GM12801 (cell line): Measurements from ENCODE around the gene WNK2.

ENCODE experiments used
- TF ChIP-seq, protein P1 (sequence below): IDR thresholded peaks from one replicate; pipeline ENCODE4 v1.5.1; 2011; ENCODE audit warnings: control low read depth; ENCODE audit not compliant: insufficient read length; ENCODE audit errors: extremely low read depth

Gene WNK2

DNA sequence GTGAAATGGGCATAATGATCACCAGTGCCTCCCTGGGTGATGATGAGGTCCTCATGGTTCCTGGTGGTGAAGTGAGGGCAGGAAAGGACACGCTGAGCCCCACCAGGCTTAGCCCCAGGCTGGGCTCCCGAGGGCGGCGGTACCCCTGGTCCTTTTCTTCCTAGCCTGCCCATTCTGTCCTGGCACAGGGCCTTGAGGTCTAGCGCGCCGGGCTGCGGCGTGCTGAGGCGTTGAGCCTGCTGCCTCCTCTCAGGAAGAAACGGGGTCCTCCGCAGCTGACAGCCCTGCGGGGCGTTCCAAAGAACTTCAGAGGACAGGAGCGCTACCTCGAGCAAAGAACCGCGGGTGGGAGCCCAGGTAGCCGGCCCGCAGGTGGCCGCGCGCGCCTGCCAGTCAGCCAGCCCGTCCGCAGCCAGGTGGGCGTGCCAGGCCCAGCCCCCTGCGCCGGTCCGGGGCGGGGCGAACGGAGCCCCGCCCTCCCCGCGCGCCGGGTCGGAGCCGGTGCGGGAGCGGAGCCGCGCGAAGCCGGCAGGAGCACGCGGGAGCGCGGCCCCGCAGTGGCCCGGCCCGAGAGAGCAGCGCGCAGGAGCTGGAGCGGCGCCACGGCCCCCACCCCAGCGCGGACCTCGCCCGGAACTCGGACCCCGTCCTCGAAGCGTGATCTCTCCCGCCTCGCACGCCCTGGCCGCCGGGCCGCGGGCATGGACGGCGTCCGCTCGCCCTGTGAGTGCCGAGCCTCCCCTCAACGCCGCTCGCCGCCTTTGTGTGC is at the start of gene WNK2:
Gene WNK2, plus strand, starts transcription at position 477 of the 769 bp plus-strand sequence. CDS start 791 bp downstream, outside the sequence.
- TF ChIP-seq, protein P1, sequence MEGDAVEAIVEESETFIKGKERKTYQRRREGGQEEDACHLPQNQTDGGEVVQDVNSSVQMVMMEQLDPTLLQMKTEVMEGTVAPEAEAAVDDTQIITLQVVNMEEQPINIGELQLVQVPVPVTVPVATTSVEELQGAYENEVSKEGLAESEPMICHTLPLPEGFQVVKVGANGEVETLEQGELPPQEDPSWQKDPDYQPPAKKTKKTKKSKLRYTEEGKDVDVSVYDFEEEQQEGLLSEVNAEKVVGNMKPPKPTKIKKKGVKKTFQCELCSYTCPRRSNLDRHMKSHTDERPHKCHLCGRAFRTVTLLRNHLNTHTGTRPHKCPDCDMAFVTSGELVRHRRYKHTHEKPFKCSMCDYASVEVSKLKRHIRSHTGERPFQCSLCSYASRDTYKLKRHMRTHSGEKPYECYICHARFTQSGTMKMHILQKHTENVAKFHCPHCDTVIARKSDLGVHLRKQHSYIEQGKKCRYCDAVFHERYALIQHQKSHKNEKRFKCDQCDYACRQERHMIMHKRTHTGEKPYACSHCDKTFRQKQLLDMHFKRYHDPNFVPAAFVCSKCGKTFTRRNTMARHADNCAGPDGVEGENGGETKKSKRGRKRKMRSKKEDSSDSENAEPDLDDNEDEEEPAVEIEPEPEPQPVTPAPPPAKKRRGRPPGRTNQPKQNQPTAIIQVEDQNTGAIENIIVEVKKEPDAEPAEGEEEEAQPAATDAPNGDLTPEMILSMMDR = no peak

DNA sequence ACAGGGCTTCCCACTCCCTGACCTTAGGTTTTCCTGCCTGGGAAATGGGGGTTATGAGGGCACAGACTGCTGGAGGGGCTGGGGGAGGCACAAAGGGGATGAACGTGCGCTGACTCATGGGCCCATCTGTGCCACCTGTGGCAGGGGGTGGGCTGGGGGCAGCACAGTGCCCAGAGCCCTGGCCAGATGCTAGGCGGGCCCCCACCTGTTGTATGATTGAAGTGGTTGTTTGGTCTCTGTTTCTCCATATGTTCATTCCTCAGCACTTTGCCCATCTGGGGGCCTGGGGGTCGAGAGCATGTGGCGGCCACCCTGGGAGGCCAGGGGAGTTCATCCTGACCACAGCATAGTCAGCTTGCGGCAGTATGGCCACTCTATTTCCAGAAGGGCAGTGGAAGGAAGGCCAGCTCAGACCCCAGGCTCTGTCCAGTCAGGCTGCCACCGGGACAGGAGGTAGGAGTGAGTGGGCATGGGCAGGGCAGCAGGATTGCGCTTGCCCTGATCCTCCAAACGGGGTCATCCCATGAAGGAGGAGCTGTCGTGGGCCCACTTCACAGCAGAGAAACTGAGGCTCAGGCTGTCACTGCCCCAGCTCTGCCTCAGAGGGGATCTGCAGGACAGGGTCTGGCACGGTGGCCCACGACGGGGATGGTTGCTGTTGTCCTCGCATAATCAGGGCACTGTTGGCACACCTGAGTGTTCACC is 49.0 kb upstream of the WNK2 start:
- TF ChIP-seq, protein P1 = no peak

DNA sequence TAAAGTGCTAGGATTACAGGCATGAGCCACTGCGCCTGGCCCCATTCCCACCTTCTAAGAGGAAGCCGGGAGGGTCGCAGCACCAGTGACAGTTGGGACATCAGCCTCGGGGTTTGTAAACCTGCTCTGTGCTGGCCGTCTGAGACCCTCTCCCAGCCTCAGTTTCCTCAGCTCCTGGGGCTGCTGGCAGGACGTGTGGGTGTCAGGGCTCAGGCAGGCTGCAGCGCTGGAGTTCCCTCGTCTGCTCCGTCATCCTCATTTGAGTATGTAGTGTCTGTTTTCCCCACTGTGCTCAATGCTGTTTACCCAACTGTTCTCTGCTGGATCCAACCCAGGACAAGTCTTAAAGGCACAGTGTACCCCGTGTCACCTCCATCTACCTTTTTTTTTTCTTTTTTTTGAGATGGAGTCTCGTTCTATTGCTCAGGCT is 47.9 kb upstream of the WNK2 start:
- TF ChIP-seq, protein P1 = no peak

DNA sequence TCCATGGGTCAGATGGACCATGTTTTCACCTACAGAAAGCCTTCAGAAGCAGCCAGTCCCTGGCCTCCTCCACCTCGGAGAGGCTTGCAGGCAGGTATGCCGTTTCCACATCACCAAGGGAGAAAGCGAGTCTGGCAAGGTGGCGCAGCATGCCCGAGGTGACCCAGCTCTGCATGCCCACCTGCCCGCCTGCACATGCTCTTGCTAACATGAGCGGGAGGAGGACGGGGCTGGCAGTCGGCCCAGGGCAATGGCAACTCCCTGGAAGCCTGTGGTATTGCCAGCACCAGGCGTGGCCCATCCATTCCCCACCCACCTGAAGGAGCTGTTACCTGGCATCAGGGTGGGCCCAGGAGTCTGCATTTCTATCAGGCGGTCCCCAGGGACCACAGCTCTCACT is 46.6 kb upstream of the WNK2 start:
- TF ChIP-seq, protein P1 = no peak

DNA sequence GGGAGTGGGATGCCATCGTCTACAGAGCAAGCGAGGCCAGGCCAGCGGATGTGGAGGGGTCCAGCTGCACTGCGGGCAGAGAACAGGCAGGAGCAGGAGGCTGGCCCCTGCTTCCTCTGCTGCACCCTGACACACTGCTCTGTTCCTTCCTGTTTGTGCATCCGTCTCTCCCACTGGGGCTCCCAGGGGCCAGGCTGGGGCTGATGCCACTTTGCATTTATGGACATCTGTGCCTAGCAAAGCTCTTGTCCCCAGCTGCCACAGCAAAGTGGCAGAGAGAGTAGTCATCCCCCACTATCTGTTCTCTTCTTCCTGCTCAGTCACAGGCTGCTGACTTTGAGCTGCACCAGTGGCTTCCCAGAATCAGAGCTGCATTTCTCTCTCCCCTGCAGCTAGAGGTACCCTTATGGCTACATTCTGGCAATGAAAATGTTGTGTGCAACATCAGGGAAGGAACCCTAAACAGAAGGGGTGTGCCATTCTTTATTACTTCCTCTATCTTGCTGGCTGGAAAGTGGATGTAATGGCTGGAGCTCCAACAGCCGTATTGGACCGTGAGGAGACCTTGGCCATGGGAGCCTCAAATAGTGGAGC is 45.7 kb upstream of the WNK2 start:
- TF ChIP-seq, protein P1 = no peak

DNA sequence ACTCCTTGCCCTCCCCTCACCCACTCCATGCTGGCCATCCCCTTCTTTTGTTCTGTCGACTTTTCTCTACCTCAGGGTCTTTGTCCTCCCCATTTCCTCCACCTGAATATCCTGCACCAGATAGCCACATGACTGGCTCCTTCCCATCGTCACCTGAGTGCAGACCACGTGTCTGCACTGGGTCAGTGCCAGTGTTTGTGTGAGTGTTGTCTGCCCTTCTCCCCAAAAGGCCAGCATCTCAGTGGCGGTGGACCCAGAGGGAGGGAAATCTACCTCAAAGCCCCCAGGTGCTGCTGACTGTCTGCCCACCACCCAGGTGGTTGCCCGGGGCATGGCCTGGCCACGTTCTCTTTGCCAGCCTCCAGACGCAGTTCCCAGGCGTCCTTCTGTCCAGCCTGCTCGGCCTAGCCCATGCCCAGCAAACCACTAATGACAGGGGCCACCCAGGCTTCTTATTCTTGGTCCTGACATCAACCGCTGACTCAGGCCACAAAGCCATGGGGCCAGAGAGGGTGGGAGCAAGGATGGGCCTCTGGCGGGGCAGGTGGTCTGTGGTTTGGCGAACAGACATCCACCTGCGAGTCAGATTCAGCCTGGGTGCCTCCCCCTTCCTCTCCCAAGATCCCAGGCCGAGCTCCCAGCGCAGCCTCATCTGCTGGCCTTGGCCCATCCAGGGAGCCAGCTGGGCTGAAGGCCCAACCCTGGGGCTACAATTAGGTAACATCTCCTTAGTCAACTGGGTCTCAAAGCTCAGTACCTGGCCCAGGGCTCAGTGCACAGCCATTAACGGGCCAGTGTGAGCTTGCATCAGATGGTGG is 44.4 kb upstream of the WNK2 start:
- TF ChIP-seq, protein P1 = no peak
